Heart left ventricle (tissue), 13 donors: ENCODE data around the gene COL23A1.

ENCODE experiments used
- POLR2A ChIP-seq, 2 donors: fragments of 450-650 bp; IDR thresholded peaks; one replicate each; pipeline ENCODE4 v1.6.1; 2017; ENCODE audit warnings: antibody characterized with exemption in 2 of 2, mild to moderate bottlenecking in 2 of 2, moderate library complexity in 2 of 2
- TF ChIP-seq, protein P1 (sequence below), 12 donors: fragments of 200-600 bp; sonication (generic) in 4 of 12; IDR thresholded peaks; one replicate each; pipeline versions ENCODE4 v1.5.0 to v1.8.0; 2018 to 2022; ENCODE audit warnings: antibody characterized with exemption in 12 of 12, mild to moderate bottlenecking in 5 of 12
- donor health status: ischemic (EF 13 %, LVEDD 7.1; RV severe dilation, severe dysfunction).
- donor health status: DM: no; HTN: yes; CAD: no.
- donor health status: DM: no; HTN: no; CAD: no.
- donor health status: ischemic (EF 25% LVEDD 6.9; RV normal size, moderate dysfunction).
- donor health status: ischemic (EF 25% LVEDD 5.7; RV mildly dilated, moderate dysfunction).
- donor health status: ischemic (EF 35%, LVEDD 5.7; RV mildly dilated, moderate dysfunction).
- donor health status: nonischemic (EF 11% LVEDD 7.7; RV severe dilation, severe dysfunction).
- donor health status: DM: yes; HTN: yes; CAD: no.
- donor health status: PGD.
- donor health status: ischemic (EF 29% LVEDD 5.4; RV normal size, mild dysfunction).
- donor health status: nonischemic (EF 23%, LVEDD 6.1; RV moderate dilation, normal function).

GRCh38 chr5:178536541-178537466 lies 53.4 kb downstream of the COL23A1 start:
- TF ChIP-seq POLR2A (IDR thresholded peaks at IDR 0.05), result no peak
- TF ChIP-seq, protein P1, sequence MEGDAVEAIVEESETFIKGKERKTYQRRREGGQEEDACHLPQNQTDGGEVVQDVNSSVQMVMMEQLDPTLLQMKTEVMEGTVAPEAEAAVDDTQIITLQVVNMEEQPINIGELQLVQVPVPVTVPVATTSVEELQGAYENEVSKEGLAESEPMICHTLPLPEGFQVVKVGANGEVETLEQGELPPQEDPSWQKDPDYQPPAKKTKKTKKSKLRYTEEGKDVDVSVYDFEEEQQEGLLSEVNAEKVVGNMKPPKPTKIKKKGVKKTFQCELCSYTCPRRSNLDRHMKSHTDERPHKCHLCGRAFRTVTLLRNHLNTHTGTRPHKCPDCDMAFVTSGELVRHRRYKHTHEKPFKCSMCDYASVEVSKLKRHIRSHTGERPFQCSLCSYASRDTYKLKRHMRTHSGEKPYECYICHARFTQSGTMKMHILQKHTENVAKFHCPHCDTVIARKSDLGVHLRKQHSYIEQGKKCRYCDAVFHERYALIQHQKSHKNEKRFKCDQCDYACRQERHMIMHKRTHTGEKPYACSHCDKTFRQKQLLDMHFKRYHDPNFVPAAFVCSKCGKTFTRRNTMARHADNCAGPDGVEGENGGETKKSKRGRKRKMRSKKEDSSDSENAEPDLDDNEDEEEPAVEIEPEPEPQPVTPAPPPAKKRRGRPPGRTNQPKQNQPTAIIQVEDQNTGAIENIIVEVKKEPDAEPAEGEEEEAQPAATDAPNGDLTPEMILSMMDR (IDR thresholded peaks at IDR 0.05), result no peak
